Measurements from ENCODE around the gene ZNF335.

The ZNF335 gene

DNA sequence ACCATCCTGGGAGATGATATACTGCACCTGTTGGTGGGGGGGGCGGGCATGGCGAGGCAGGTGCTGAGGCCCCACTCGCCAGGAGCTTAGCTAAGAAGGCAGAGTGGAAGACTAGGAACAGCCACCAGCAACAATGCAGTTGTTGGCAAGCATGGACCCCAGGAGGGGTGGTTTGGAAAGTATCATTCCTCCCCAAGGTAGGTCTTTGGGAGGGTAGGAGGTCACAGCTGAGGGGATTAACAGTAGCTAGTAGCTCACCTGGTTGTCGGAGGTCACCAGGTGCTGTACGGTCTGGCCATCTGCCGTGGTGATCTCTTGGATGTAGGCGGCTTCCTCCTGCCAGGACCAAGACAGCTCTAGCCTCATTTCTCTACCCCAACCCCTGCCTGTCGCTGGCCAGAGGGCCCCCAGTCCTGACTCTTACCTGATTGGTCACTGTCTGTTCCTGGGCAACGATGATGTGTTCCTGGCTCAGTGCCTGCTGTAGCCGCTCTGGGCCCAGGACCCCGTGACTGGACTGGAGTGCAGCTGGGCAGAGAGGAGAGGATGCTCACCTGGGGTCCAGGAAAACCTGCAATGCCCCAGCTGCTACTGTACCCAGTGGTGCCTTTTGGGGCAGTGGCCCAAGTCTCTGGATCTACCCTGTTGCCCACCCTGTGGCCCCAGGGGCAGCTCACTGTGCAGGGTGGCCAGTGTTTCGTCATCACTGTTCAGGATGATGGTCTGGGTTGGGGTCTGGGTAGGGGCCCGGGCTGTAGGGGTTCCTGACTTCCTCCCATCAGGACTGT is 22.3 kb downstream of the ZNF335 start:
- DNase-seq = no peak

DNA sequence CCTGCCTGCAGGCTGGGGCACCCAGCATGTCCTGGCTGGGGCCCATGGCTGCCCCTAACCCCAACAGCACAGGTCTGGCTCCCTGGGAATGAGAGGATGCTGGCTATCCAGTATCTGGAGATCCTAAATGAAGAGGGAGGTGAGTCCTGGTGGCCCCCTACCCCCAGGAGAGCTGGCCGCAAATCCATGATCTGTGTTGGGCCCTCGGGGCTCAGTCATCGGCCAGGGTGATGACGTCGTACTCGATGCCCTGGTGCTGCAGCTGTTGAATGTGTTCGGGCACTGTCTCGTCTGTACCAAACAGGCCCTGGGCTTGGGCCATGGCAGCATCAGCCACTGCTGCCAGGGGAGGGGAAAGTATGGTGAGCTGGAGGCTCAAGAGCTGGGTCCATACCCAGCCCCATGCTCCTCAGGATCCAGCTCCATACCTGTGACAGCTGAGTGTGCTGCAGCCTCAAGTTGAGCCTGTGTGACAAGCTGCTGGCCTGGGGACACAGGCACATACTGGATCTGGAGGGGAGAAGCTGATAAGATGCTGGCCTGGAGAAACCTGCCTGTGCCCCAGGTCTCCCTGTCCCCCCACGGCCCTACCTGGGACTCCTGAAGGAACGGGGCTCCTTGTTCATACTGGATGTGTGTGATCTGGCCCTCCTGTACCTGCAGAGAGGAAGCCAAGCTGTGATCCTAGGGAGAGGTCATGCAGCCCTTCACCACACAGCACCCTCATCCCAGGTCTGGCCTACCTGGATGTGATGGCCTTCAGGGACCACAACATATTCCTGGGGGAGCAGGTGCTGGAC is 23.1 kb downstream of the ZNF335 start:
- DNase-seq = no peak

DNA sequence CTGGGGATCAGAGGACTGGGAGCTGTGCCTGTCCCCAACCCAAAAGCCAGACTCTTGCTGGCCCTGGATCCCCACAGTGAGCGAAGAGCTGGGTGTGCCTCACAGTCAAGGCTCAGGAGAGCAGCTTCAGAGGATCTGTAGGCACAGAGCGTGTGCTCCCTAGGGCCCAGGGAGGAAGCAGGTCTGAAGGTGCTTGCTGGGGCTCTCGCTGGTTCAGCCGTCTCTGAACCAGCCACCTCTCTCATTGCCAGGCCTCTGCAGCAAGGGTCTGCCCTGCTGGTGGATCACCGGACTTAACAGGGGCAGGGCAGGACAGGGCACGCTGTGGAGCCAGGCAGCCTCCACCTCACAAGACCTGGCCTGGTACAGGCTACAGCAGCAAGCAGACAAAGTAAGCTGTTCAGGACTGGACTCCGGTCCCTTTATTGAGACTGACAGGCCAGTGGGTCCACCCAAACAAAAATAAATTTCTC is 23.7 kb downstream of the ZNF335 start:
- DNase-seq = no peak

DNA sequence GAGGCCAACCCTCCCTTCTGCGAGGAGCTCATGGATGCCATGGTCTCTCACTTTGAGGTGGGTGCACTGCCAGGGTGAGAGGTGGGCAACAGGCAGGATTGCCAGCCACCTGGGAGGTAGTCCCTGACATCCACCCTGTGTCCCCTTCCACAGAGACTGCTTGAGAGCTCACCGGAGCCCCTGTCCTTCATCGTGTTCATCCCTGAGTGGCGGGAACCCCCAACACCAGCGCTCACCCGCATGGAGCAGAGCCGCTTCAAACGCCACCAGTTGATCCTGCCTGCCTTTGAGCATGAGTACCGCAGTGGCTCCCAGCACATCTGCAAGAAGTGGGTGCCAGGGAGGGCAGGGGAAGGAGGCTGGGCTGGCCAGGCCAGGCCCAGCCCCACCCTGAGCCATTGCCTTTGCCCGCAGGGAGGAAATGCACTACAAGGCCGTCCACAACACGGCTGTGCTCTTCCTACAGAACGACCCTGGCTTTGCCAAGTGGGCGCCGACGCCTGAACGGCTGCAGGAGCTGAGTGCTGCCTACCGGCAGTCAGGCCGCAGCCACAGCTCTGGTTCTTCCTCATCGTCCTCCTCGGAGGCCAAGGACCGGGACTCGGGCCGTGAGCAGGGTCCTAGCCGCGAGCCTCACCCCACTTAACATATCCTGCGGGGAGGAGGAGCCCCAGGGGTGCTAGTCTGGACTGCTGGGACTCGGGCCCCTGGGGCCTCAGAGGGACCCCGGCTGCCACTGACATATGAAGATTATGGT is 24.7 kb downstream of the ZNF335 start:
- no peak for DNase-seq

DNA sequence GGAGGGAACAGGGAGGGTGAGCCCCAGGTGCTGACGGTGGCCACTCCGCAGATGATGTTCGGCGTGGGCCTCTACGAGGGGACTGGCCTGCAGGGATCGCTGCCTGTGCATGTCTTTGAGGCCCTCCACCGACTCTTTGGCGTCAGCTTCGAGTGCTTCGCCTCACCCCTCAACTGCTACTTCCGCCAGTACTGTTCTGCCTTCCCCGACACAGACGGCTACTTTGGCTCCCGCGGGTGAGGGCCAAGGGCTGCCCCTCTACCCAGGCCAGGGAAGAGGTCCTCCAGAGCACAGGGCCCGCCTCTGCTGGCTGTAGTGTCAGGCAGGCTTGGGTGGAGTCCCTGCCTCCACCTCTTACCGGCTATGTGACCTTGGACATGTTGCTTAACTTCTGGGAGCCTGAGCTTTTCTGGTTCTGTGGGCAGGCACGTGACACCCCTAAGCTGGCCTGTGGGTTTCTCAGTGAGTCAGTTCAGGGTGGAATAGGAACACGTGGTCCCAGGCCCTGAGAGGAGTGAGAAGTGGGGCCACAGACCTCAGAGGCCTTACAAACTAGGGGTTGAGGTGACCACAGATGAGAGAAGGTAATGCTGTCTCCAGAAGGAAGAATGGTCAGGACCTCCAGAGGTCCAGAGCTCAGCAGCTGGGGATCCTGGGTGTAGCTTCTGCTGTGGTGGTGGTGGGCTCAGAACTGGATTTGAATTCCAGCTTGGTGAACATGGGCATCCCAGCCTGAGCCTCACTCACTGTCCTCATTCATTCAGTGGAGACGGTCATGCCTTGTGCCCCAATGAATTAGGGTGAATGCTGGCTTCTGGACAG is 25.6 kb downstream of the ZNF335 start:
- DNase-seq = no peak

DNA sequence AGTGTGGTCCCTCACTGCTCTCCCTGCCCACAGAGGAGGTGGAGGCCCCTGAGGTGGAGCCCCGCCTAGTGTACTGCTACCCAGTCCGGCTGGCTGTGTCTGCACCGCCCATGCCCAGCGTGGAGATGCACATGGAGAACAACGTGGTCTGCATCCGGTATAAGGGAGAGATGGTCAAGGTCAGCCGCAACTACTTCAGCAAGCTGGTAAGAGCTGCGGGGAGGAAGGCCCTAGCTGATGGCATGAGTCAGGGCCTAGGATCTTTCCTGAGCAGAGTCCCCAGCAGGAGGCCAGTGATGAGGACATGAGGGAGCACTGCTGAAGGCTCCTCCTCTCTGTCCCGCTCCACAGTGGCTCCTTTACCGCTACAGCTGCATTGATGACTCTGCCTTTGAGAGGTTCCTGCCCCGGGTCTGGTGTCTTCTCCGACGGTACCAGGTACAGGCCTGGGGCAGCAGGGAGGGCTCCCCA is 26.3 kb downstream of the ZNF335 start:
- DNase-seq = no peak

DNA sequence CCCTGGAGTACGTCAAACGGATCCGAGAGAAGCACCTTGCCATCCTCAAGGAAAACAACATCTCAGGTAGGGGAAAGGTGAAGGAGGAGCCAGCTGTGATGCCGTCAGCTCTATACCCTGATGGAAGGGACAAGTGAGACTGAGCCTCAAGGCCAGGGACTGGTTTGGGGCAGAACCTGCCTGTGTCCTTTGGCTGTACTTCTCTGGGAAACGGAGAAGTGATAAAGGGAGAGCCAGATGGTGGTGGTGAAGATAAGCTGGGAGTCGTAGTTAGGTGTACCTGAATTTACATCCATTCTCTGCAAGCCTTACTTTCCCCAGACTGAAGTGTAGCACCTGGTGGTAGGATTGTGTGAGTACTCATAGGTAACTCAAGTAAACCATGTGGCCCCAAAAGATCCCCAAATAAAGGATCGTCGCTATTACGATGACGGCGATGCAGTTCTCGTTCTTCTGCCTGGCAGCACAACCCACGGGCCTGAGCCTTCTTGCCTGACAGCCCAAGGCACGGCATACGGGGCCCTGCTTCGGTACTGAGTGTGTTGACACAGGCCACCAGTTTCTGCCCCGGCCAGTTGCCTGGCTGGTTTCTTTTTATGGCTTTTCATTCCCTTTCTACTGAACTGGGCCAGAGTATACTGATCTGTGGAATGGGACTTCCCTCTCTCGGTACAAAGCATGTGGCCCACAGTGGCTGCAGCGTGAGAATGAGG is 26.9 kb downstream of the ZNF335 start:
- no peak for DNase-seq

DNA sequence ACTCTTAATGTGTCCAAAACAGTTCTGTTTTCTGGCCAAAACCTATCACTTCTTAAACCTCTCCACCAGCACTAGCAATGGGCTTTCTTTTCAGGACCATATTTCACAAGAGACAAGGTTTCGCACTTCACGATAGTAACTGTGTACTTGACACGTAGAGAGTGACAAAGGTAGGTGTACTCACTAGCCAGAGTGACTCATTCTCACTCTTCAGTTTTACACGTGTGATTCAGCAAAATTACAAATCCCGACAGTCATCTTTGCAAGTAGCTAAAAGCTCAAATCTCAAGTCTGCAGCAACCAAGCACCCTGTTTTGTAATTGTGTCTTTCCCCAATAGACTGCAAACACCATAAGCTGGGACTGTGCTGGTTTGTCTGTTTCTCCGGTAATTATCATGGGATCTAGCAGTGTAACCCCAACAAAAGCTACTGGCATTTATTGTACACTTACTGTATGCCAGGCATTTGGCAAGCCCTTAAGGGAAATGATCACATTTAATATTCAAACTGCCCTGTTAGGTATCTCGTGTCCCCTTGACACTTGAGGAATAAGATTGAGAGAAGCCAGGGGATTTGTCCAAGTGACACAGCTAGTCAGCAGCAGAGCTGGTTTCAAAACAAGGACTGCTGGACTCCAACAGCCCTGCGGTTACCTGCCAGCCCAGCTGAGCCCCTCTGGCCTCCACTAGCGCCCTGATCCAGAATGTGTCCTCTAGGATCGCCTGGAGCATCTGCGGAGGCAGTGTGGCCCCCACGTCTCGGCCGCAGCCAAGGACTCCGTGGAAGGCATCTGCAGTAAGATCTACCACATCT is 27.6 kb downstream of the ZNF335 start:
- DNase-seq = no peak

DNA sequence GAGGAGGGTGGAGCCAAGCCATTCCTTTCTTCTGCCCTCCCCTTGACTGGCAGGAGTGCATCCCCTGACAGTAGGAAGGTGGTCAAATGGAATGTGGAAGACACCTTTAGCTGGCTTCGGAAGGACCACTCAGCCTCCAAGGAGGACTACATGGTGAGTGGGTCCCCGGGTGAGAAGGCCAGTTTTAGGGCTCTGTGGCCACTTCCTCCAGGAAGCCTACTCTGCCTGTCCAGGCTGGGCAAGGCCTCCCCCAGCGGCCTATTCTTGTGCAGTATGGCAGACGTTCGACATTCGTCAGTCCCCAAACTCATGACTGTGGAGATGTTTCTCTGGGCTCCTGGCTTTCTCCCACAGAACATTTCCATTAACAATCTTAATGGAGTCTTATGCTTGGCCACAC is 28.4 kb downstream of the ZNF335 start:
- DNase-seq = no peak

DNA sequence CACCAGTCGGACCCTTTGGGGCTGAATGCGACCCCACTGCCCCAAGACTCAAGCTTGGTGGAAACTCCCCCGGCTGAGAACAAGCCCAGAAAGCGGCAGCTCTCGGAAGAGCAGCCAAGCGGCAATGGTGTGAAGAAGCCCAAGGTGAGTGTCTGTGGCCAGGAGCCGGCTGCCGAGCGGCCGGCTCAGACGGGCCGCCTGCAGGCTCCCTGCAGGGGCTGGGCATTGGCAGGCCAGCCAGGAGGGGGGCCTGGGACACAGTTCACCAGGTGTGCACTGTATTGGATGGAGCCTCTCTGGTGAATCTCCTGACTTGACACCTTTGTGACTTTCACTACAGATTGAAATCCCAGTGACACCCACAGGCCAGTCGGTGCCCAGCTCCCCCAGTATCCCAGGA is 31.5 kb downstream of the ZNF335 start:
- no peak for DNase-seq

DNA sequence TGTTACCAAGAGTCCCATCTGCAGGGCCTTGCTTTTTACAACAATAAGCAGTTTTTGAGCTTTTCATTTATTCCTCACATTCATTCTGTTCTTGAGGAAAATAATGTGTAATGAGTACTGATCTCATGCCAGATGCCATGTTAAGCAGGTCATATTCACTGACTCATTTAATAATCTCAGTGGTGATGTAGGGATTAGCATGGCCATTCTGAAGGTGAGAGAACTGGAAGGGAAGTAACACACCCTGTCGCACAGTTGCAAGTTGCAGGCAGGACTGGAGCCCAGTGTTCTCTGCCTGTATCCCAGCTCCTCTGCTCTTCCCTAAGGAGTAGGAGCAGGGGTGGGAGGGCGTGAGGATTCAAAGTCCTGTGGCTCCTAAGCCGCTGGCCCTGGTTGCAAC is 31.9 kb downstream of the ZNF335 start:
- no peak for DNase-seq

DNA sequence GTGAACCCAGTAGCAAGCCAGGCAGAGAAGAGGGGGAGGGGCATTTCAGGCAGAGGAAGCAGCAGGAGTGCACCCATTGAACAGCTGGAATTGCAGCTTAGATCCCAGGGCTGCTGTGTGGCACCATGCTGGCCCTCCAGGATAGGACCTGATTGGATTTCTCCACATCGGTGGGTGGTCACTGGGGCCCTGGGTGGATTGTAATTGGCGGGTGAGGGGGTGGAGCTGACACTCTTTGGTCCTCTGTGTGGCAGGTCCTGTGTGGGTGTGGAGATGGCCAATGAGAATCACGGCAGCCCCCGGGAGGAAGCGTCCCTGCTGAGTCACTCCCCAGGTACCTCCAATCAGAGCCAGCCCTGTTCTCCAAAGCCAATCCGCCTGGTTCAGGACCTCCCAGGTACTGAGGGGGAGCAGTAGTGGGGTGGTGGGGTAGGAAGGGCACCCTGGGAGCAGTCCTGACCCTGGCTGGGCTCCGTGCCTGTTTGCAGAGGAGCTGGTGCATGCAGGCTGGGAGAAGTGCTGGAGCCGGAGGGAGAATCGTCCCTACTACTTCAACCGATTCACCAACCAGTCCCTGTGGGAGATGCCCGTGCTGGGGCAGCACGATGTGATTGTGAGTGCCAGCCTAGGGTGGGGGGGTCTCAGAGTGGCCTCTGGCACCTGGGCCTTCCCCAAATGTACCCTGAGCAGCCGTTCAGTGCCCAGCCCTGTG is 33.1 kb downstream of the ZNF335 start:
- DNase-seq = no peak

DNA sequence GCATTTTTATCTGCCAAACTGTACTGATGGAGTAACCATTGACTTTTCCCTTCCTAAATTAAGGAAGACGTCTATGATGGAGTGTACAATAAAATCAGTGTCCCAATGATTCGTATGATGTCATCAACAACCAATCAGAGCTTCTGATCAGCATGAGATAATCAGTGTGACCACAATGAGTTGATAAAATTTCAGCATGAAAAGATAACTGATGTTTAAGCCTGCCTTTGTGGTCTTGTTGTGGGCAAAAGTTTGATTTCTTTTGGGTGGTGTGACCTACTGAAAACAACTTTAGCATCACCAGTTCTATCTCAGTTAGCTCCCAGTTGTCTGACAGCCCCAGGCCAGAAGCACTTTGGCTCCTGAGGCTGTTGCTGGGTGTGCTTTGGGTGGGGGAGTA is 34.2 kb downstream of the ZNF335 start:
- no peak for DNase-seq

DNA sequence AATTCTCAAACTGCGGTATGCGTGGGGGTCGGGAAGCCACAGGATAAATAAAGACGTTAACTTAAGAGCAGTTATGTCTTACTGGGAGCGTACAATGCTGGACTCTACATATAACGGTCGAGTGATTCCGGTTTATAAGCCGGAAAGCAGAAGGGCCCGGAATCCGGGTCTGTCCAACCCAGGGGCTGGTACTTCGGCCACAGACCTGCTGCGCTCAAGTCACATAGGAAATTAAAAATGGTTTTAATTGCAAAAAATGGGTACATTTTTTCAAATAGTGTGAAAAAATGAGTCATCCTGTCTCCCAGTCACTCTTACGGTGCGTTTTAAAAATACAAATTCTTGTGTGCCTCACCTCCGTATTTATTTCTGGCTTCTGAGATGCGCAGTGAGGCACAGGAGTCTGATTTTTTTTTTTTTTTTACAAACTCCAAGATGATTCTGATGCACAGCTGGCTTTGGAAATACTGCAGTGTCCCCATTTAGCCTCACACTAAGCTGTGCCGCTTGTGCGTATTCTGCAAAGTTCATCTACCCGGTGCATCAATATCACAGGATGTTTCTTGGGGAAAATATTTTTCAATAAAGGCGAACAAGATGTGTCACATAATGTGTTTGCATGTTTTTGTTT is 36.5 kb downstream of the ZNF335 start:
- DNase-seq = no peak

DNA sequence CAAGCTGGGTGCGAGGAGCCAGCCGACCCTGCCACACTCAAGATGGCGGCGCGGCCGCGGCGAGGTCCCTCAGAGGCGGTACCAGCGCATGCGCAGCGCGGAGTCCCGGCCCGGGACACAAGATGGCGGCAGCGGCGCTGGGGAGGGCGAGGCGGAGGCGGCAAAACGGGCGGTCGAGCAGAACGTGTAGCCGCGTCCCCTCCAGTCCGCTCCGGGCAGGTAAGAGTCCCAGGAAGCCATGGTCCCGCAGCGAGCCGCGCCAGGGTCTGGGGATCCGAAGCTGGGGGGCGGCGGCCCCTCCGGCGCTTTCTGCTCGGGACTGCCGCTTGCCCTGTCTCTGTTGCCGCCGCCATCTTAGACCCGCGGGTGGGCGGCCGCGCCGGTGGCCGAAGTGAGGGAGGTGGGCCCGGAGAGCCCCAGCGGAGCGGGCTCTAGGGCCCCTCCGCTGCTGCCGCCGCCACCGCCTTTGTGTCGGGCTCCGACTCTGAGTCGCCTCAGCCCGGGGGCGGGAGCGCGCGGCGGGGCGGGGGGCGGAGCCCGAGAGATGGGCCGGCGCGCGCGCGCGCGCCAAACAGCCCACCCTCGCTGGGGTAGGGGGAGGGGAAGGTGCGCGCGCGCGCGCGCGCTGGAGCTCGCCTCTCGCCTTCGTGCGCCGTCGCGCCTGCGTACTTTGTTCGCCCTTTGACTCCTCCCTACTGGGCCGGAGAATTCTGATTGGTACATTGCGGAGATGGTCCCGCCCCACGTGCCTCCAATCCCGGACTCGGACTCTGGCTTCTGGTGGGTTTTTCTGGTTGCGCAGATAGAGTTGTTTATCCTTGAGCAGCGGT is 37.2 kb downstream of the ZNF335 start, which contains the start of gene PCIF1:
Gene PCIF1 (plus strand): TSS at position 98 of the 830 bp plus-strand sequence. CDS start 4,317 bp downstream, outside the sequence.
- DNase-seq = peak; percentile 91

DNA sequence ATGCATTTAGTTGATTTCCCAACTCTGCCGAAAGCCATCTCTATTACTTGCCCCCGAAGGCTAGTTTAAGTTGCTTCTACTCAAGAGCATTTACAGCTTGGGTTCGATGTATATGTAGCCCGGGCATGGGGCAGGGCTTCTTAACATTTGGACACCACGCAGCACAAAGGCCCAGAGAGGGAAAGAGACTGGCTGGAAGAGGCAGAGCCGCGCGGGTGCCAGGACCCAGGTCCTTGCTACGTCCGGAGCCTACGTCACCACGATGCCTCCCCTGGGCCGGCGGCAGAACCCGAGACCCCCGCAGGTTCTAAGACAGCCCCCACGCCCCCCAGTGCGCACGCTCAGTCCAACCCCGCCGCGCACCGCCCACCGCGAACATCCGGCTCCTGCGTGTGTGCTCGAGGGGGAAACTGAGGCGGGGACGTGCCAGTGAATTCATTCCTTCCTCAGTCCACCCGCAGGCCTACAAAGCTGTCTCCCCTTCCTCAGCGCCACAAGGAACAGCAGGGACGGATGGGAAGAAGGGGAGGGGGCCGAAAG is 37.9 kb downstream of the ZNF335 start:
- DNase-seq = peak; percentile 70

DNA sequence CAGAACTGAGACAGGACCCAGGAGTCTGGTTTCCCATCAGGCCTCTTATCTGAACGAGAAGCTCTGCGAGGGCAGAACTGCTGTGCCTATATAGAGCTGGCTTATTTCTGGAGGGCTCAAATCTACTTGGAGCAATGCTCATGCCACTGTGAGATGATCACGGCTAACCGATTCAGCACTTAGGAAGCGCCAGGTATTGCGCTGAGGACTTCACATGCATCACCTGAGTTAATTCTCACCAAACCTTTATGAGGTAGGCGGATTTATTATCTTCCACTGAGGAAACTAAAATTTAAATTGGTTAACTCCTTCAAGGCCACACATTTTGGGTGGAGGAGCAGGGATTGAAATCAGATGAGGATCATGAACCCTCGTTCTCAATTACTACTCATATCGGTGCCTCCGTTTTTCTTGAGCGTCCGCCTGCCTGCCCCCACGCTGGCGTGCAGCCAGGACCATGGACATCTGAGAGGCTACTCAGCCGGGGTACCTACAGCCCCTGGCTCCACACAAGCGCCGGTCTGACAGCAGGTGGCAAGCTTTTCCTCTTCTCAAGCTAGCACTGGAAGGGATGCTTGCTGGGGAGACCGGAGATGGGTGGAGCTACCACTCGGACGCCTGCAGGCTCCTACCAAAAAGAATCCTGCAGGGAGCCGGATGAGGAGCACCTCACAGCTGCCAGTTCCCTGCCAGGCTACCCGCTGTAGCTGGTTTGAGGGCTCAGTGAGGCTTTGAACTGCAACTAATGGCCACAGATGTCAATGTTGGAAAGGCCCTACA is 38.5 kb downstream of the ZNF335 start:
- DNase-seq = peak; percentile 24
